Epithelial cell of proximal tubule (primary cell): Measurements from ENCODE around the gene SMIM8. TPM values are rescaled to one million over a fixed set of nuclear protein-coding genes. Genes with fewer than 3 reads are reported as not detected.

Source experiments
- DNase-seq: peaks from one replicate; pipeline ENCODE4 v3.0.0-alpha.2; 2011; ENCODE audit warnings: low read depth
- H3K4me3 ChIP-seq: 2 replicates; pipeline ENCODE4 v1.5.1; 2011; ENCODE audit warnings: low read depth, mild to moderate bottlenecking, low read length
- total RNA-seq: library from RNA; depleted of rRNA; stranded (reverse); fragments of >200 nt; gene quantifications from 2 replicates; pipeline ENCODE4 v1.2.3, GENCODE V29; 2015
- TF ChIP-seq, protein P1 (sequence below): conservative IDR thresholded peaks from 2 replicates; pipeline ENCODE4 v1.5.1; 2012; ENCODE audit warnings: low read depth, mild to moderate bottlenecking, low read length

SMIM8 gene
- total RNA-seq, 1 donor from 2014 or later = 2.7 TPM

GRCh38 chr6:87333591-87334181 lies 11.3 kb downstream of the SMIM8 start:
- no peak overlapping the region for H3K4me3 ChIP-seq
- no peak for DNase-seq
- TF ChIP-seq, protein P1, sequence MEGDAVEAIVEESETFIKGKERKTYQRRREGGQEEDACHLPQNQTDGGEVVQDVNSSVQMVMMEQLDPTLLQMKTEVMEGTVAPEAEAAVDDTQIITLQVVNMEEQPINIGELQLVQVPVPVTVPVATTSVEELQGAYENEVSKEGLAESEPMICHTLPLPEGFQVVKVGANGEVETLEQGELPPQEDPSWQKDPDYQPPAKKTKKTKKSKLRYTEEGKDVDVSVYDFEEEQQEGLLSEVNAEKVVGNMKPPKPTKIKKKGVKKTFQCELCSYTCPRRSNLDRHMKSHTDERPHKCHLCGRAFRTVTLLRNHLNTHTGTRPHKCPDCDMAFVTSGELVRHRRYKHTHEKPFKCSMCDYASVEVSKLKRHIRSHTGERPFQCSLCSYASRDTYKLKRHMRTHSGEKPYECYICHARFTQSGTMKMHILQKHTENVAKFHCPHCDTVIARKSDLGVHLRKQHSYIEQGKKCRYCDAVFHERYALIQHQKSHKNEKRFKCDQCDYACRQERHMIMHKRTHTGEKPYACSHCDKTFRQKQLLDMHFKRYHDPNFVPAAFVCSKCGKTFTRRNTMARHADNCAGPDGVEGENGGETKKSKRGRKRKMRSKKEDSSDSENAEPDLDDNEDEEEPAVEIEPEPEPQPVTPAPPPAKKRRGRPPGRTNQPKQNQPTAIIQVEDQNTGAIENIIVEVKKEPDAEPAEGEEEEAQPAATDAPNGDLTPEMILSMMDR = no peak

DNA sequence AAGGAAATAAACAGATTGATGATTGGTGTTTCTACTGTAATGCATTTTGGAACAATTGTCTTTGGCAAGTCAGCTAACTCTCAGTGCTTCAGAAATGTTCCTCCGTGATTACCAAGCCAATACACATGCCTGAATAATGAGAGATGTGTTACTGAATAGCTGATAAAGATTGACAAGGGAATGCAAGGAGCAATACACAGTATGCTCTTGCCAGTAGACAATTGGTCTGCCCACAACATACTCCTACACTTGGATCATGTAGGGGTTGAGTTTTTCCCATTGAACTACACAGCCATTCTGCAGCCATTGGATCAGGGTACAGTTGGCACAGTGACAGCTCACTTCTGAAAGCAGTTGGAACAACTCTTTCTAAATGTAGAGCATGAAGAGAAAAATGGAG lies 12.3 kb downstream of the SMIM8 start:
- no peak for DNase-seq
- no peak overlapping the region for H3K4me3 ChIP-seq
- TF ChIP-seq, protein P1 = no peak

DNA sequence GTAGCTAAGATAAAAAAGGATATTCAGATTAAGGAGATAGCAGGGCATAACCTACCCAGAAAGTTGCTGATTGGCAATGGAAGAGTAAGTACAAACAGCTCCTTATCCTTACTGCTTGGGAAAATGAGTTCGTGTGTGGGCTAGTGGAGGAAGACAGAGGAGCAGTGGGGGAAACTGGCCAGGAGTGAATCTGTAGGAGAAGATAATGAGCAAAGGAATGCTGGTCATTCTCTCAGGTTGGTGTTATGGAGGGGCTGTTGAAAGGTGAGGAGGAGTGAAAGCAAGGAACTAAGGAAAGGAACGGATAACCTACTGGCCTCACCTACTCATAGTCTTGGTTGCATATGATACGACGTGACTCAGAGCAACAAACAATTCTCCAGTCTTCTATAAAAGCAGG lies 14.0 kb downstream of the SMIM8 start:
- no peak overlapping the region for H3K4me3 ChIP-seq
- DNase-seq = no peak
- TF ChIP-seq, protein P1 = no peak

GRCh38 chr6:87340230-87340629 lies 17.8 kb downstream of the SMIM8 start:
- TF ChIP-seq, protein P1 = no peak
- no peak for DNase-seq

GRCh38 chr6:87341158-87341557 lies 18.8 kb downstream of the SMIM8 start:
- H3K4me3 ChIP-seq = no peak overlapping the region
- DNase-seq = no peak
- TF ChIP-seq, protein P1 = no peak

More at GRCh38 chr6:87340230-87340629, 17.8 kb downstream of the SMIM8 start:
- H3K4me3 ChIP-seq = no peak overlapping the region

- TF ChIP-seq, protein P1 = no peak
- DNase-seq = no peak
- no peak overlapping the region for H3K4me3 ChIP-seq
Measured at GRCh38 chr6:87341899-87342298, 19.5 kb downstream of the SMIM8 start.

DNA sequence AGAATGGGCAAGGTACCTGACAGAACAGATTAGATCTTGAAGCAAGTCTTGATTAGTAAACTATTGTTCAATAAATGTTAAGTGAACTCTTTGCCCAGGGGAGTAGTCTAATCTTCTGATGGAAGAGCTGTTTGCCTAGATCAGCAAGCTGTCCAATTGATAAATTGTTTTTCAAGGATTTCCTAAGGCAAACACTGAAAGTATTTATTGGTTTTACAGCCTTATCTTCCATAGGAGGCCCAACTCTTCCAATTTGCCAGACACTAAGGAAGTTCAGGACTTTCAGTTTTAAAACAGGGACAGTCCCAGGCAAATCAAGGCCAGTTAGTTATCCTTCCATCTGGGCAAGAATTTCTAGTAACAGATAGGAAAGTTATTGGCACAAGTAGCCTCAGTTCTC lies 20.4 kb downstream of the SMIM8 start:
- no peak overlapping the region for H3K4me3 ChIP-seq
- TF ChIP-seq, protein P1 = no peak

More for the DNA sequence above, 20.4 kb downstream of the SMIM8 start:
- no peak for DNase-seq
